GM12891 (cell line): Measurements from ENCODE around the gene SERPIND1.
"Not testable (repeated sequence)": the region's sequence is repeated elsewhere in the genome, so short reads cannot be mapped to it uniquely, and the experiment has no call there.

Source experiments
- POLR2A ChIP-seq: IDR thresholded peaks from 2 replicates; pipeline ENCODE4 v1.6.1; 2011; ENCODE audit warnings: low read depth, low read length, control low read depth
- POLR2AphosphoS5 ChIP-seq: IDR thresholded peaks from 2 replicates; pipeline ENCODE4 v1.6.1; 2011; ENCODE audit warnings: low read depth, low read length, control low read depth
- SPI1 ChIP-seq: IDR thresholded peaks from 2 replicates; pipeline ENCODE4 v1.6.1; 2011; ENCODE audit warnings: low read depth, low read length, control low read depth
- TAF1 ChIP-seq: IDR thresholded peaks from 2 replicates; pipeline ENCODE4 v1.6.1; 2011; ENCODE audit warnings: low read depth, low read length, control low read depth

- not testable (repeated sequence) for TF ChIP-seq TAF1, POLR2A, POLR2AphosphoS5, SPI1
Measured at GRCh38 chr22:20825216-20825615, 51.3 kb downstream of the SERPIND1 start.
